ENCODE results near the gene FRMD4A. TPM values are rescaled to one million over a fixed set of nuclear protein-coding genes. Genes with fewer than 3 reads are reported as not detected.
A peak's percentile ranks its signal among the peaks of the same experiment; 100 is the strongest.

FRMD4A gene
- total and polyA plus RNA-seq, 10 of the 15 experiments (the other 5 are each of a cell fraction or from before 2014, with no cell fraction given), result 17.8 to 75.2 (median 39.1) TPM

GRCh38 chr10:13820119-13820963 is 510.4 kb downstream of the FRMD4A start:
- POLR2A ChIA-PET, result interaction anchor here (0.6 to 0.7 kb wide), 4 partner anchors 10 to 134 kb away, joined by 3 to 6 read pairs (median 4); no protein-coding TSS in a partner anchor
- Histone ChIP-seq H3K79me2 (ENCODE audit: control insufficient read depth, insufficient read depth, low read length) (no peaks in the 10 kb centered on the region), H3K36me3 (ENCODE audit: control insufficient read depth in 2 of 2, insufficient read depth in 2 of 2, low read length in 1 of 2) (0 out of 4 replicates have a peak, but pooled peaks cover 0 to 2% of the 10 kb centered on the region in 2 experiments), H2AFZ (ENCODE audit: control insufficient read depth, low read depth, low read length) (no peak overlapping the region), H3K4me3 (no peak overlapping the region), H3K4me1 (ENCODE audit: control insufficient read depth, insufficient read depth, low read length) (no peaks in the 10 kb centered on the region; the same call in 1 of the 2 replicates), H3K27ac (ENCODE audit: control insufficient read depth, insufficient read depth) (no peak overlapping the region), H4K20me1 (ENCODE audit: control insufficient read depth, insufficient read depth) (no peaks in the 10 kb centered on the region), H3K4me2 (ENCODE audit: control insufficient read depth, insufficient read depth) (no peak overlapping the region), H3K9me3 (replicated peaks; ENCODE audit: control insufficient read depth, insufficient read depth, low read length) (peaks cover 12% of the 10 kb centered on the region), H3K9ac (ENCODE audit: control insufficient read depth, insufficient read depth, low read length) (no peak overlapping the region), H3K27me3 (replicated peaks in 1 of 2; ENCODE audit: control insufficient read depth in 2 of 2, insufficient read depth in 2 of 2, low read length in 1 of 2) (no peaks in the 10 kb centered on the region)
- intact Hi-C loops (cut with micrococcal nuclease; ENCODE audit: unreplicated experiment), result no loop called here
- DNase-seq (ENCODE audit: low read depth, low spot score) (no peak), ATAC-seq (peak; percentile 28), FAIRE-seq (no peak)
- 44% methylated on average over 19 of the region's 19 CpGs for whole genome bisulfite sequencing (ENCODE audit: insufficient coverage, insufficient replicate concordance, low lambda C conversion rate, missing lambda C conversion rate)
- no TSS peak for BruUV-seq (replicated peaks)
- TF ChIP-seq MEF2B (IDR thresholded peaks at IDR 0.05; ENCODE audit: partially characterized antibody, poor library complexity, severe bottlenecking) (peak; percentile 19), ZNF384 (IDR thresholded peaks at IDR 0.05; ENCODE audit: borderline replicate concordance, low read depth, low read length) (peak; percentile 16; the same call in 1 of the 2 replicates), ZBTB40 (IDR thresholded peaks at IDR 0.05; ENCODE audit: borderline replicate concordance) (no peak), PKNOX1 (IDR thresholded peaks at IDR 0.05) (peak; percentile 17; the same call in 1 of the 2 replicates)
- SMC1A ChIA-PET (ENCODE audit: uncharacterized antibody, unreplicated experiment), result interaction anchor here (0.7 to 1.4 kb wide), 3 partner anchors 11 to 34 kb away, joined by 3 to 6 read pairs (median 3); no protein-coding TSS in a partner anchor
- RAD21 ChIA-PET (ENCODE audit: unreplicated experiment), result interaction anchor here (1.4 kb wide), 1 partner anchor 33 kb away, joined by 3 read pairs; no protein-coding TSS in a partner anchor
- in situ Hi-C loops (cut with MboI), result no loop called here
- CTCF ChIA-PET, result interaction anchor here (0.8 kb wide), 1 partner anchor 45 kb away, joined by 3 read pairs; no protein-coding TSS in a partner anchor

Measured in GM12878 (cell line).